SU-DHL-6 (cell line): ENCODE data around the gene PRCC.

ENCODE experiments used
- CTCF ChIP-seq: fragments of 200-600 bp; sonication (generic); IDR thresholded peaks from one replicate; pipeline ENCODE4 v1.5.1; 2017; ENCODE audit warnings: antibody characterized with exemption, mild to moderate bottlenecking, low read length, moderate library complexity; ENCODE audit not compliant: insufficient read depth, poor library complexity, severe bottlenecking
- EZH2phosphoT487 ChIP-seq: fragments of 200-600 bp; sonication (generic), shearing (Covaris generic); conservative IDR thresholded peaks from 2 replicates; pipeline ENCODE4 v1.6.1; 2018; ENCODE audit warnings: mild to moderate bottlenecking, antibody characterized with exemption, low read length, moderate library complexity, mixed read lengths

DNA sequence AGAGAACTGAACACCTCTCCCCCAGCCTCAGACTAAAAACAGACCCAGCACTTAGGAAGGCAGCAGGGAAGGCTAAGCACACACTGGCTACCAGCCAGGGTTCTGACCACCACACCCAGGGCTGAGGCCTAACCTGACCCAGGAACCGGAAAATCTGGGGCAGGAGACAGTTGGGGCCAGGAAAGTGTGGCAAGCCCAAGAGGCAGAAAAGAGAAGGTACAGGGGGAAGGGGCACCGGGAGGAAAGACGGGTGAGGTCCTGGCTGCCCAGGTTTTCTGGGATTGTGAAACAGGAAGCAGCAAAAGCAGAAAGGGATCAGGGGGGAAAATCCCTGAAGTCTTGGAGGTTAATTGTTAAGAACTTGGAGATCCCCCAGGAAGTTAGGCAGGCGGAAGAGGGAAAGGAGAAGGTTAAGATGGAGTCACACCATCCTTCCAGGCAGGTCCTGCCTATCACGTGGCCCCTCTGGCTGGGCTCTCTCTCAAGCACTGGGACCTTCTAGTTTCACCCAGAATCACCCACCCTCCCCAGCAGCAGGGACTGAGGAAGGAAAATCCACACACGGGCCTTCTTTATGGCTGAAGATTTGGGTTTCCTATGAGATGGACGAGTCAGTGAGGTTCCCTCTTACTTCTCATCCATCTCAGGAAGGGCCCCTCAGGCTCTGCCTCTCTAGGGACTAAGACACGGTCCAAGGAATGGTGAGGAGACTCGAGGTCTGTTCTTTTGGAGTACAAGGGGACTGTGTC is 18.5 kb upstream of the PRCC start:
- TF ChIP-seq CTCF = no peak
- TF ChIP-seq EZH2phosphoT487 = no peak
